Fibroblast of lung (primary cell): ENCODE measurements around the gene SSTR5. TPM values are rescaled to one million over a fixed set of nuclear protein-coding genes. Genes with fewer than 3 reads are reported as not detected.

Source experiments
- DNase-seq, 2 donors: peaks; one replicate each; pipeline versions ENCODE4 v3.0.0 to v3.0.0-alpha.2; 2010; ENCODE audit warnings: low read depth in 2 of 2
- H2AFZ ChIP-seq: 2 replicates; pipeline ENCODE4 v1.5.1; 2012; ENCODE audit warnings: low read length, control low read depth, inconsistent platforms
- H3K27ac ChIP-seq: 2 replicates; pipeline ENCODE4 v1.5.1; 2011; ENCODE audit warnings: low read length, control low read depth; ENCODE audit not compliant: insufficient read depth
- H3K27me3 ChIP-seq: 2 replicates; pipeline ENCODE4 v1.5.1; 2011; ENCODE audit warnings: mild to moderate bottlenecking, low read length; ENCODE audit not compliant: control insufficient read depth, insufficient read depth
- H3K36me3 ChIP-seq: 2 replicates; pipeline ENCODE4 v1.5.1; 2011; ENCODE audit warnings: low read length; ENCODE audit not compliant: control insufficient read depth, insufficient read depth
- H3K4me1 ChIP-seq: 2 replicates; pipeline ENCODE4 v1.5.1; 2011; ENCODE audit warnings: low read length; ENCODE audit not compliant: control insufficient read depth, insufficient read depth; ENCODE audit errors: extremely low read depth
- H3K4me2 ChIP-seq: 2 replicates; pipeline ENCODE4 v1.5.1; 2011; ENCODE audit warnings: low read length, control low read depth; ENCODE audit not compliant: insufficient read depth; ENCODE audit errors: extremely low read depth
- H3K4me3 ChIP-seq, 4 experiments: fragments of 200-600 bp in 1 of 4; sonication (generic) in 1 of 4; replicated peaks in 1 of 4; 2 replicates each; pipeline ENCODE4 v1.5.1; 2011 to 2016; ENCODE audit warnings: low read length in 4 of 4, low read depth in 3 of 4, mild to moderate bottlenecking in 3 of 4, control low read depth in 2 of 4, inconsistent platforms in 1 of 4, mixed read lengths in 1 of 4; ENCODE audit not compliant: insufficient read depth in 1 of 4; ENCODE audit errors: control extremely low read depth in 1 of 4
- H3K79me2 ChIP-seq: 2 replicates; pipeline ENCODE4 v1.5.1; 2012; ENCODE audit warnings: mild to moderate bottlenecking, low read length, inconsistent platforms; ENCODE audit not compliant: control insufficient read depth, insufficient read depth
- H3K9ac ChIP-seq: 2 replicates; pipeline ENCODE4 v1.5.1; 2011; ENCODE audit warnings: mild to moderate bottlenecking, low read length, control low read depth; ENCODE audit not compliant: insufficient read depth
- H3K9me3 ChIP-seq: 2 replicates; pipeline ENCODE4 v1.5.1; 2012; ENCODE audit warnings: low read depth, low read length; ENCODE audit not compliant: control insufficient read depth, insufficient read depth
- H4K20me1 ChIP-seq: 2 replicates; pipeline ENCODE4 v1.5.1; 2011; ENCODE audit warnings: low read length; ENCODE audit not compliant: control insufficient read depth, insufficient read depth; ENCODE audit errors: extremely low read depth
- EZH2 ChIP-seq: IDR thresholded peaks from 2 replicates; pipeline ENCODE4 v1.5.1; 2012; ENCODE audit warnings: low read length, control low read depth, mild to moderate bottlenecking; ENCODE audit errors: missing control alignments
- polyA plus RNA-seq, 2 donors: library from polyadenylated mRNA; depleted of rRNA in 1 of 2; stranded (reverse) in 1 of 2; unstranded in 1 of 2; fragments of >200 nt; gene quantifications; 2 replicates each; pipeline ENCODE4 v1.2.1, GENCODE V29; 2011 to 2012; ENCODE audit warnings: missing spikeins in 1 of 2
- total RNA-seq: library from RNA; depleted of rRNA; stranded (reverse); fragments of >200 nt; gene quantifications from 2 replicates; pipeline ENCODE4 v1.2.1, GENCODE V29; 2014
- TF ChIP-seq, protein P1 (sequence below), 2 donors: IDR thresholded peaks in 1 of 2; conservative IDR thresholded peaks in 1 of 2; 1 replicate in 1 of 2; 2 replicates in 1 of 2; pipeline ENCODE4 v1.5.1; 2011 to 2012; ENCODE audit warnings: low read length in 2 of 2, control low read depth in 1 of 2, inconsistent platforms in 1 of 2, low read depth in 1 of 2, mild to moderate bottlenecking in 1 of 2

SSTR5 gene
- total and polyA plus RNA-seq, 2 donors (not counting 1 experiment from before 2014, with no cell fraction given): not detected

DNA sequence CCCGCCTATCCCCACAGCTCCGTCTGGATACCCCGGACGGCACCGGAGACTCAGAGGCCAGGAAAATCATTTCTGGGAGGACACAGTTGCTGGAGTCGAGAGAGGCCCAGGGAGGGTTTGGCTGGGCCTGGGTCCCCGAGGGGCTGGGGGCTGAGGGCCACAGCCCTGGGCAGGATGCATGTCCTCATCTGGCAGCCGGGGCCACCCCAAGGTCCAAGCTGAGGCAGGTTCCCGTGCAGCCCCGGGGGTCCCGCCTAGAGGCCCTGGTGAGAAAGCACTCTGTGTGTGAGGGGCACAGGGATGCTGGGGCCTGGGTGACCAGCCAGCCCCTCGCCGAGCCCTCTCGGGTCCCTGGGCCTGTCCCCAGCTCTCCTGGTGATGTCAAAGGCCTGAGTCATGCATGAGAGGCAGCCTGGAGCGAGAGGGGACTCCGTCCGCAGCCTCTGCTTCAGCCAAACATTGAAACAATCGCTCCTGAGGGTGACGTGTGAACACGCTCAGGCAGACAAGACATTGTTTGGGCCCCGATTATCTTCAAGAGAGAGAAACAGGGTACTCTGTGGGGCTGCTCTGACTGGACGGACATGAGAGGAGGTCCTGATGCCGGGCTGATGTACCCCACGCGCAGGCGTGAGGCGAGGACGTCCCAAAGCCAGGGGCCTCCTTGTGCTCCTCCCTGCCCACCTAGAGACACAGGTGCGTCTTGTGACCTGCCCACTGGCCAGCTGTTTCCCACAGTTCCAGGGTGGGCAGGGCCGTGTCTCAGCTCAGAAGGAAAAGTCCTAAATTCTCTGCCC lies 49.3 kb downstream of the SSTR5 start:
- Histone ChIP-seq H3K4me2 (no peak overlapping the region), H3K27ac (no peak overlapping the region), H3K4me3 (no peak overlapping the region), H3K27me3 (no peaks in the 10 kb centered on the region), H3K36me3 (no peaks in the 10 kb centered on the region), H3K9ac (no peak overlapping the region), H3K4me1 (no peaks in the 10 kb centered on the region), H3K9me3 (no peaks in the 10 kb centered on the region), H2AFZ (no peak overlapping the region), H4K20me1 (no peaks in the 10 kb centered on the region), H3K79me2 (no peaks in the 10 kb centered on the region)
- TF ChIP-seq, protein P1, sequence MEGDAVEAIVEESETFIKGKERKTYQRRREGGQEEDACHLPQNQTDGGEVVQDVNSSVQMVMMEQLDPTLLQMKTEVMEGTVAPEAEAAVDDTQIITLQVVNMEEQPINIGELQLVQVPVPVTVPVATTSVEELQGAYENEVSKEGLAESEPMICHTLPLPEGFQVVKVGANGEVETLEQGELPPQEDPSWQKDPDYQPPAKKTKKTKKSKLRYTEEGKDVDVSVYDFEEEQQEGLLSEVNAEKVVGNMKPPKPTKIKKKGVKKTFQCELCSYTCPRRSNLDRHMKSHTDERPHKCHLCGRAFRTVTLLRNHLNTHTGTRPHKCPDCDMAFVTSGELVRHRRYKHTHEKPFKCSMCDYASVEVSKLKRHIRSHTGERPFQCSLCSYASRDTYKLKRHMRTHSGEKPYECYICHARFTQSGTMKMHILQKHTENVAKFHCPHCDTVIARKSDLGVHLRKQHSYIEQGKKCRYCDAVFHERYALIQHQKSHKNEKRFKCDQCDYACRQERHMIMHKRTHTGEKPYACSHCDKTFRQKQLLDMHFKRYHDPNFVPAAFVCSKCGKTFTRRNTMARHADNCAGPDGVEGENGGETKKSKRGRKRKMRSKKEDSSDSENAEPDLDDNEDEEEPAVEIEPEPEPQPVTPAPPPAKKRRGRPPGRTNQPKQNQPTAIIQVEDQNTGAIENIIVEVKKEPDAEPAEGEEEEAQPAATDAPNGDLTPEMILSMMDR (conservative IDR thresholded peaks at IDR 0.05 in 1 of 2, IDR thresholded peaks at IDR 0.05 in 1 of 2; ENCODE audit: low read depth in 1 of 2, low read length in 2 of 2): no peak
- no peak for TF ChIP-seq EZH2
- DNase-seq: no peak

DNA sequence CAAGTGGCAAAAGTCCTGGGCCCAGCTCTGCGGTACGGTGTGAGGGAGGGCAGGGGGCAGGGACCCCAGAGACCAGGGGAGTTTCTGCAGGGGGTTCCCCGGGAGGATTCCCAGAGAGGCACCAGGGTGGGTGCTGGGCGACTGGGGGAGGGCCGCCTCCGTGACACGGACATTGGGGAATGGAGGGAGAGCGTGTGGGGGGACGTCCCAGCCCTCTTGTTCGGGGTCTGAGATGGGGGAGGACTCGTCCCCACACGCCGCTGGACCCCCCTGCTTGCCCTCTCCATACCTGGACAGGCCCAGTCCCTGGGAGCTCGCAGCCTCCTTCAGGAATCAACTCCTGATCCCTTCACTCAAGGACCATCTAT lies 49.8 kb downstream of the SSTR5 start:
- Histone ChIP-seq H3K36me3 (no peaks in the 10 kb centered on the region), H3K27ac (no peak overlapping the region), H3K4me2 (no peak overlapping the region), H2AFZ (no peak overlapping the region), H3K79me2 (no peaks in the 10 kb centered on the region), H3K4me1 (no peaks in the 10 kb centered on the region), H3K9ac (no peak overlapping the region), H3K9me3 (no peaks in the 10 kb centered on the region), H3K27me3 (no peaks in the 10 kb centered on the region), H3K4me3 (no peak overlapping the region), H4K20me1 (no peaks in the 10 kb centered on the region)
- TF ChIP-seq, protein P1 (conservative IDR thresholded peaks at IDR 0.05 in 1 of 2, IDR thresholded peaks at IDR 0.05 in 1 of 2; ENCODE audit: low read depth in 1 of 2, low read length in 2 of 2): no peak
- no peak for TF ChIP-seq EZH2
- DNase-seq: no peak

DNA sequence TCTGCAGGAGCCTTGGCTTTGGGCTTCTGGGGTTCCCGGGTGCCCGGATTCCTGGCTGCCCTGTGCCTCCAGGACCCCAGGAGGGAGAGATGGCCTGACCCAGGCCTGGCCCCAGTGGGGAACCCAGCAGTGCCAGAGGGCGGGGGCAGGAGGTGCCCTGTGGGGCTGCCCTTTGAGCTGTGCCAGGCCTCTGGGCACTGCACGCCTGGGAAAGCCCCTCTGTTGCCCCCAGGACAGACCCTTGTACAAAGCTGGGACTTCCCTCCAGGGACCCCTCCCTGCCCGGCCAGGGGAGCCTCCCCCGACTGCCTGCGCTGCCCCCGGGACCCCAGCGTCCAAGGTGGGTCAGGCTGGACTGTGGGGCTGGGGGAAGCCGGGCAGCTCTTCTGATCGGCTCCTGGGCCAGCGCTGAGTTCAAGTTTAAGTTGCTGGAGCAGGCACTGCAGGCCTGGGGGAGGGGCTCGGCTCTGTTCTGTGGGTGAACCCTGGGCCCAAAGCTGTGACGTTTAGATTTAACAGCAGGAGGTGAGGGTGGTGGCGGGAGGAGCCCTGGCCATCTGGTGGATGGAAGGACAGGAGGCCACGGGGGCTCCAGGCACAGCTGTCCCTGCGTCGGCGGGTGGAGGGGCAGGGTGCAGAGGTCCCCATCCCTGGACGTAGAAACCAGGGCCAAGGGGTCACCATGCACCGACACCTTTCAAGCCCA lies 51.1 kb downstream of the SSTR5 start:
- Histone ChIP-seq H3K36me3 (no peaks in the 10 kb centered on the region), H3K9me3 (no peaks in the 10 kb centered on the region), H3K4me2 (no peak overlapping the region), H3K27me3 (no peaks in the 10 kb centered on the region), H3K9ac (no peak overlapping the region), H3K4me1 (no peaks in the 10 kb centered on the region), H3K79me2 (no peaks in the 10 kb centered on the region), H4K20me1 (no peaks in the 10 kb centered on the region), H3K27ac (no peak overlapping the region), H2AFZ (no peak overlapping the region), H3K4me3 (no peak overlapping the region)
- DNase-seq: no peak
- TF ChIP-seq EZH2: no peak
- TF ChIP-seq, protein P1 (conservative IDR thresholded peaks at IDR 0.05 in 1 of 2, IDR thresholded peaks at IDR 0.05 in 1 of 2; ENCODE audit: low read depth in 1 of 2, low read length in 2 of 2): no peak
